Stimulated activated naive B cell treated with anti-CD40 and anti-IgM and Interleukin-4, amounts not matched to agents 10 μg/mL and 1 μg/mL and 100 μg/mL, for 72 hours (primary cell): ENCODE measurements around the gene MOB1A.
A peak's percentile ranks its signal among the peaks of the same experiment; 100 is the strongest.

Experiments
- ATAC-seq, 2 donors: fragments of 150-1000 bp; cut with Tn5 transposase; replicated peaks; 2 replicates each; pipeline ENCODE4 v1.10.0; 2021; ENCODE audit warnings: moderate library complexity in 1 of 2
- DNase-seq: peaks from one replicate; pipeline ENCODE4 v3.0.0; 2021
- H3K27ac Mint-ChIP-seq: one replicate; pipeline ENCODE4 v1.8.0; 2022; ENCODE audit warnings: mild to moderate bottlenecking, mixed read lengths
- H3K27me3 Mint-ChIP-seq, 2 donors: one replicate each; pipeline ENCODE4 v1.8.0; 2022; ENCODE audit warnings: mixed read lengths in 2 of 2
- H3K36me3 Mint-ChIP-seq, 2 donors: one replicate each; pipeline ENCODE4 v1.8.0; 2022; ENCODE audit warnings: mixed read lengths in 2 of 2, mild to moderate bottlenecking in 1 of 2
- H3K4me1 Mint-ChIP-seq, 2 donors: one replicate each; pipeline ENCODE4 v1.8.0; 2022; ENCODE audit warnings: mixed read lengths in 2 of 2, mild to moderate bottlenecking in 1 of 2
- H3K4me3 Mint-ChIP-seq, 2 donors: one replicate each; pipeline ENCODE4 v1.8.0; 2022; ENCODE audit warnings: mild to moderate bottlenecking in 2 of 2, mixed read lengths in 2 of 2, moderate library complexity in 1 of 2
- H3K9me3 Mint-ChIP-seq, 2 donors: one replicate each; pipeline ENCODE4 v1.8.0; 2022; ENCODE audit warnings: mixed read lengths in 2 of 2, mild to moderate bottlenecking in 1 of 2

The MOB1A gene

GRCh38 chr2:74206180-74206688 lies 27.6 kb upstream of the MOB1A start:
- Mint-ChIP-seq H3K36me3 (peaks cover 33 to 56% of the 10 kb centered on the region in 2 donors), H3K4me3 (peak overlapping the region; percentile 63 to 78), H3K27me3 (no peaks in the 10 kb centered on the region), H3K27ac (peak overlapping the region; percentile 96), H3K9me3 (no peaks in the 10 kb centered on the region), H3K4me1 (peaks cover 28 to 41% of the 10 kb centered on the region in 2 donors)
- peak; percentile 95 to 96 for ATAC-seq
- peak; percentile 72 for DNase-seq

- Mint-ChIP-seq H3K4me3 (peak overlapping the region; percentile 63 to 78), H3K27me3 (no peaks in the 10 kb centered on the region), H3K4me1 (peaks cover 31 to 45% of the 10 kb centered on the region in 2 donors), H3K27ac (peak overlapping the region; percentile 96), H3K9me3 (no peaks in the 10 kb centered on the region), H3K36me3 (peaks cover 34 to 54% of the 10 kb centered on the region in 2 donors)
- DNase-seq (no peak), ATAC-seq (peak; percentile 50 to 51)
Observed at GRCh38 chr2:74205596-74205995, 26.9 kb upstream of the MOB1A start.

GRCh38 chr2:74205113-74205512 lies 26.4 kb upstream of the MOB1A start:
- Mint-ChIP-seq H3K9me3 (no peaks in the 10 kb centered on the region), H3K4me3 (peak overlapping the region; percentile 63 to 78), H3K4me1 (peaks cover 34 to 50% of the 10 kb centered on the region in 2 donors), H3K27me3 (no peaks in the 10 kb centered on the region), H3K27ac (peak overlapping the region; percentile 96), H3K36me3 (peaks cover 34 to 55% of the 10 kb centered on the region in 2 donors)
- ATAC-seq (no peak), DNase-seq (no peak)

GRCh38 chr2:74204436-74204835 lies 25.8 kb upstream of the MOB1A start:
- no peak for ATAC-seq
- no peak for DNase-seq
- Mint-ChIP-seq H3K27ac (no peak overlapping the region), H3K4me3 (peak overlapping the region in 1 of 2 donors; percentile 16), H3K4me1 (peaks cover 36 to 56% of the 10 kb centered on the region in 2 donors), H3K9me3 (no peaks in the 10 kb centered on the region), H3K36me3 (peaks cover 37 to 58% of the 10 kb centered on the region in 2 donors), H3K27me3 (no peaks in the 10 kb centered on the region)

GRCh38 chr2:74201596-74201995 lies 22.9 kb upstream of the MOB1A start:
- peaks cover 2 to 7% of the 10 kb centered on the region in 2 donors for H3K9me3 Mint-ChIP-seq
- DNase-seq = no peak
- H3K36me3 Mint-ChIP-seq = peaks cover 25 to 50% of the 10 kb centered on the region in 2 donors
- no peaks in the 10 kb centered on the region for H3K27me3 Mint-ChIP-seq
- H3K4me1 Mint-ChIP-seq = peaks cover 43 to 60% of the 10 kb centered on the region in 2 donors
- no peak for ATAC-seq
- H3K4me3 Mint-ChIP-seq = no peak overlapping the region
- peak overlapping the region; percentile 85 for H3K27ac Mint-ChIP-seq

- Mint-ChIP-seq H3K27me3 (no peaks in the 10 kb centered on the region), H3K4me1 (peaks cover 41 to 56% of the 10 kb centered on the region in 2 donors)
Observed at GRCh38 chr2:74201196-74201595, 22.5 kb upstream of the MOB1A start.

GRCh38 chr2:74199871-74200305 lies 21.2 kb upstream of the MOB1A start:
- H3K4me1 Mint-ChIP-seq = peaks cover 33 to 46% of the 10 kb centered on the region in 2 donors
- H3K27me3 Mint-ChIP-seq = no peaks in the 10 kb centered on the region
- peaks cover 23 to 36% of the 10 kb centered on the region in 2 donors for H3K36me3 Mint-ChIP-seq
- H3K27ac Mint-ChIP-seq = peak overlapping the region; percentile 100
- DNase-seq (peak; percentile 18), ATAC-seq (no peak)
- H3K9me3 Mint-ChIP-seq = peaks cover 2 to 7% of the 10 kb centered on the region in 2 donors
- peak overlapping the region; percentile 93 to 99 for H3K4me3 Mint-ChIP-seq

More at GRCh38 chr2:74201196-74201595, 22.5 kb upstream of the MOB1A start:
- H3K9me3 Mint-ChIP-seq = peaks cover 2 to 7% of the 10 kb centered on the region in 2 donors
- peaks cover 23 to 46% of the 10 kb centered on the region in 2 donors for H3K36me3 Mint-ChIP-seq
- H3K27ac Mint-ChIP-seq = peak overlapping the region; percentile 85
- ATAC-seq (no peak), DNase-seq (no peak)
- peak overlapping the region; percentile 53 to 93 for H3K4me3 Mint-ChIP-seq

- H3K27ac Mint-ChIP-seq = peak overlapping the region; percentile 100
- ATAC-seq (no peak), DNase-seq (no peak)
- H3K4me3 Mint-ChIP-seq = peak overlapping the region; percentile 93 to 99
- H3K4me1 Mint-ChIP-seq = peaks cover 30 to 43% of the 10 kb centered on the region in 2 donors
- H3K27me3 Mint-ChIP-seq = no peaks in the 10 kb centered on the region
- peaks cover 20 to 31% of the 10 kb centered on the region in 2 donors for H3K36me3 Mint-ChIP-seq
- H3K9me3 Mint-ChIP-seq = peaks cover 2 to 7% of the 10 kb centered on the region in 2 donors
Observed at GRCh38 chr2:74199275-74199701, 20.6 kb upstream of the MOB1A start.

- peak; percentile 91 to 93 for ATAC-seq
- Mint-ChIP-seq H3K27me3 (no peaks in the 10 kb centered on the region), H3K9me3 (peaks cover 2 to 7% of the 10 kb centered on the region in 2 donors), H3K4me3 (peak within 1 kb of the TSS; percentile 93 to 99), H3K36me3 (peaks cover 19 to 29% of the 10 kb centered on the region in 2 donors), H3K27ac (peak within 1 kb of the TSS; percentile 100), H3K4me1 (peaks cover 28 to 41% of the 10 kb centered on the region in 2 donors)
- DNase-seq = peak; percentile 94
Observed at GRCh38 chr2:74198461-74199274, 20.0 kb upstream of the MOB1A start, which contains the start of gene MTHFD2. TSS of gene MTHFD2 (plus strand) at chr2:74198615. CDS start at chr2:74198642, 27 bp downstream.

GRCh38 chr2:74198023-74198460 lies 19.4 kb upstream of the MOB1A start:
- Mint-ChIP-seq H3K4me1 (peaks cover 26 to 41% of the 10 kb centered on the region in 2 donors), H3K9me3 (peaks cover 2 to 7% of the 10 kb centered on the region in 2 donors), H3K36me3 (peaks cover 17 to 26% of the 10 kb centered on the region in 2 donors), H3K27me3 (no peaks in the 10 kb centered on the region), H3K27ac (peak overlapping the region; percentile 100), H3K4me3 (peak overlapping the region; percentile 93 to 99)
- no peak for DNase-seq
- ATAC-seq = no peak

GRCh38 chr2:74197049-74197448 lies 18.4 kb upstream of the MOB1A start:
- Mint-ChIP-seq H3K4me3 (no peak overlapping the region), H3K27ac (peak overlapping the region; percentile 20), H3K9me3 (peaks cover 2 to 7% of the 10 kb centered on the region in 2 donors), H3K4me1 (peaks cover 26 to 41% of the 10 kb centered on the region in 2 donors), H3K27me3 (no peaks in the 10 kb centered on the region), H3K36me3 (peaks cover 17 to 26% of the 10 kb centered on the region in 2 donors)
- ATAC-seq = no peak
- DNase-seq = no peak

GRCh38 chr2:74194799-74195198 lies 16.1 kb upstream of the MOB1A start:
- Mint-ChIP-seq H3K36me3 (peaks cover 11 to 18% of the 10 kb centered on the region in 2 donors), H3K4me3 (no peak overlapping the region), H3K9me3 (peaks cover 2 to 7% of the 10 kb centered on the region in 2 donors), H3K27ac (no peak overlapping the region), H3K27me3 (peaks cover 0 to 3% of the 10 kb centered on the region in 2 donors), H3K4me1 (peaks cover 16 to 24% of the 10 kb centered on the region in 2 donors)
- DNase-seq = no peak
- no peak for ATAC-seq

GRCh38 chr2:74191596-74192380 lies 13.1 kb upstream of the MOB1A start:
- no peaks in the 10 kb centered on the region for H3K36me3 Mint-ChIP-seq
- H3K4me1 Mint-ChIP-seq = peaks cover 6 to 23% of the 10 kb centered on the region in 2 donors
- H3K27ac Mint-ChIP-seq = no peak overlapping the region
- DNase-seq (no peak), ATAC-seq (no peak)
- H3K27me3 Mint-ChIP-seq = peaks cover 0 to 3% of the 10 kb centered on the region in 2 donors
- H3K4me3 Mint-ChIP-seq = no peak overlapping the region
- H3K9me3 Mint-ChIP-seq = no peaks in the 10 kb centered on the region

- DNase-seq = no peak
- H3K27ac Mint-ChIP-seq = no peak overlapping the region
- H3K36me3 Mint-ChIP-seq = no peaks in the 10 kb centered on the region
- H3K9me3 Mint-ChIP-seq = no peaks in the 10 kb centered on the region
- ATAC-seq = no peak
- no peak overlapping the region for H3K4me3 Mint-ChIP-seq
- peaks cover 0 to 3% of the 10 kb centered on the region in 2 donors for H3K27me3 Mint-ChIP-seq
- H3K4me1 Mint-ChIP-seq = peaks cover 21 to 47% of the 10 kb centered on the region in 2 donors
Observed at GRCh38 chr2:74188696-74189095, 10.0 kb upstream of the MOB1A start.
